Loucy (cell line): Measurements from ENCODE around the gene TNRC6C.

Experiments
- H2AFZ ChIP-seq: fragments of 200-600 bp; sonication (generic); 2 replicates; pipeline ENCODE4 v1.6.0; 2016; ENCODE audit warnings: antibody characterized with exemption, mild to moderate bottlenecking, low read length, moderate library complexity
- H3F3A ChIP-seq: fragments of 200-600 bp; 2 replicates; pipeline ENCODE4 v1.6.0; 2016; ENCODE audit warnings: antibody characterized with exemption, low read depth, mild to moderate bottlenecking
- H3K27me3 ChIP-seq: fragments of 200-600 bp; sonication (generic); 2 replicates; pipeline ENCODE4 v1.6.1; 2014; ENCODE audit warnings: low read length, mild to moderate bottlenecking; ENCODE audit not compliant: insufficient read depth, poor library complexity, severe bottlenecking
- H3K36me3 ChIP-seq: fragments of 200-600 bp; sonication (generic); 2 replicates; pipeline ENCODE4 v1.6.1; 2016; ENCODE audit warnings: low read length; ENCODE audit not compliant: insufficient read depth
- H3K4me1 ChIP-seq: fragments of 200-600 bp; sonication (generic); 2 replicates; pipeline ENCODE4 v1.5.1; 2014; ENCODE audit warnings: low read length, mild to moderate bottlenecking; ENCODE audit not compliant: insufficient read depth, poor library complexity, severe bottlenecking
- H3K4me2 ChIP-seq: fragments of 200-600 bp; sonication (generic); 2 replicates; pipeline ENCODE4 v1.6.0; 2014; ENCODE audit warnings: antibody characterized with exemption, low read length, low read depth, mild to moderate bottlenecking; ENCODE audit not compliant: poor library complexity, severe bottlenecking
- H3K4me3 ChIP-seq: fragments of 200-600 bp; sonication (generic); 2 replicates; pipeline ENCODE4 v1.5.1; 2014; ENCODE audit warnings: low read length, mild to moderate bottlenecking, mixed read lengths; ENCODE audit not compliant: poor library complexity, severe bottlenecking
- H3K79me2 ChIP-seq: fragments of 200-600 bp; sonication (generic); 2 replicates; pipeline ENCODE4 v1.6.1; 2014; ENCODE audit warnings: low read length; ENCODE audit not compliant: insufficient read depth
- H3K9ac ChIP-seq: fragments of 200-600 bp; sonication (generic); 2 replicates; pipeline ENCODE4 v1.6.0; 2014; ENCODE audit warnings: mild to moderate bottlenecking, low read depth, low read length, moderate library complexity; ENCODE audit not compliant: poor library complexity, severe bottlenecking
- H3K9me2 ChIP-seq: fragments of 200-600 bp; sonication (generic); replicated peaks from 2 replicates; pipeline ENCODE4 v1.6.1; 2016; ENCODE audit warnings: low read depth, low read length, mixed read lengths
- H3K9me3 ChIP-seq: fragments of 200-600 bp; sonication (generic); 2 replicates; pipeline ENCODE4 v1.6.1; 2014; ENCODE audit warnings: mild to moderate bottlenecking, antibody characterized with exemption, low read length, low read depth; ENCODE audit not compliant: insufficient read depth
- H4K20me1 ChIP-seq: fragments of 200-600 bp; sonication (generic); 2 replicates; pipeline ENCODE4 v1.6.0; 2014; ENCODE audit warnings: antibody characterized with exemption, low read length, mild to moderate bottlenecking; ENCODE audit not compliant: insufficient read depth, poor library complexity, severe bottlenecking
- CTCF ChIP-seq: fragments of 200-600 bp; sonication (generic); conservative IDR thresholded peaks from 2 replicates; pipeline ENCODE4 v1.5.1; 2014; ENCODE audit warnings: mild to moderate bottlenecking, antibody characterized with exemption, low read length
- EZH2phosphoT487 ChIP-seq: fragments of 200-600 bp; IDR thresholded peaks from 2 replicates; pipeline ENCODE4 v1.6.1; 2018; ENCODE audit warnings: antibody characterized with exemption, mild to moderate bottlenecking, moderate library complexity, borderline replicate concordance

The TNRC6C gene

DNA sequence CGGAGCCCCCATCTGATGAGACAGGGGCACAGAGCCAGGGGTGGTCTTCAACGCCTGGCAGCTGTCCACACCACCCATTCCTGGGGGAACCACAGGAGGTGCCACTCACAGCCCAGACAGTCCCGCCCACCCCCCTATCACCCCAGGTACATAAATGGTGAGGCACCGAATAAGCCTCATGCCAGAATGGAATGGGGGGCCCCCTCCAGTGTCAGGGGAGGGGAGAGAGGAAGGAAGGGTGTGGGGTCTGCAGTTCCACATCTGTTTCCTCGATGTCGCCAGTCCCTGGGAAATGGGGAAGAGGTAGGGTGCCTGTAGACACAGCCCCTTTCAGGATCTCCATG, 168.4 kb downstream of the TNRC6C start:
- peaks cover 26% of the 10 kb centered on the region for H4K20me1 ChIP-seq
- no peaks in the 10 kb centered on the region for H3K9me3 ChIP-seq
- H3K9me2 ChIP-seq = no peaks in the 10 kb centered on the region
- peaks cover 19% of the 10 kb centered on the region; the same call in 1 of the 2 replicates for H3K36me3 ChIP-seq
- peaks cover 8% of the 10 kb centered on the region for H3K27me3 ChIP-seq
- H3K4me1 ChIP-seq = peaks cover 54% of the 10 kb centered on the region
- peak overlapping the region; percentile 91 for H3K4me3 ChIP-seq
- no peak overlapping the region for H2AFZ ChIP-seq
- H3F3A ChIP-seq = peaks cover 13% of the 10 kb centered on the region; the same call in 1 of the 2 replicates
- peak overlapping the region; percentile 99 for H3K9ac ChIP-seq
- peaks cover 93% of the 10 kb centered on the region for H3K79me2 ChIP-seq
- TF ChIP-seq EZH2phosphoT487 (no peak), CTCF (no peak)
- H3K4me2 ChIP-seq = peak overlapping the region; percentile 81

GRCh38 chr17:78127239-78127887, 168.9 kb downstream of the TNRC6C start:
- H3K4me2 ChIP-seq = peak overlapping the region; percentile 81
- H3K79me2 ChIP-seq = peaks cover 93% of the 10 kb centered on the region
- no peak overlapping the region for H2AFZ ChIP-seq
- no peaks in the 10 kb centered on the region for H3K9me2 ChIP-seq
- H3K9ac ChIP-seq = peak overlapping the region; percentile 99
- H3F3A ChIP-seq = peaks cover 13% of the 10 kb centered on the region; the same call in 1 of the 2 replicates
- TF ChIP-seq CTCF (no peak), EZH2phosphoT487 (no peak)
- H3K36me3 ChIP-seq = peaks cover 19% of the 10 kb centered on the region; the same call in 1 of the 2 replicates
- peaks cover 50% of the 10 kb centered on the region for H3K4me1 ChIP-seq
- peaks cover 23% of the 10 kb centered on the region for H4K20me1 ChIP-seq
- H3K4me3 ChIP-seq = peak overlapping the region; percentile 91
- peaks cover 8% of the 10 kb centered on the region for H3K27me3 ChIP-seq
- H3K9me3 ChIP-seq = no peaks in the 10 kb centered on the region

- peaks cover 93% of the 10 kb centered on the region for H3K79me2 ChIP-seq
- H4K20me1 ChIP-seq = peaks cover 29% of the 10 kb centered on the region
- peaks cover 50% of the 10 kb centered on the region for H3K4me1 ChIP-seq
- peak overlapping the region; percentile 69 for H2AFZ ChIP-seq
- H3K9ac ChIP-seq = peak overlapping the region; percentile 99
- peaks cover 22% of the 10 kb centered on the region; the same call in 1 of the 2 replicates for H3K36me3 ChIP-seq
- no peaks in the 10 kb centered on the region for H3K9me2 ChIP-seq
- H3K4me3 ChIP-seq = peak overlapping the region; percentile 91
- TF ChIP-seq CTCF (no peak), EZH2phosphoT487 (no peak)
- peaks cover 8% of the 10 kb centered on the region for H3K27me3 ChIP-seq
- H3K4me2 ChIP-seq = peak overlapping the region; percentile 81
- peaks cover 13% of the 10 kb centered on the region; the same call in 1 of the 2 replicates for H3F3A ChIP-seq
- no peaks in the 10 kb centered on the region for H3K9me3 ChIP-seq
Measured at GRCh38 chr17:78127888-78128550, 169.5 kb downstream of the TNRC6C start.
